SU-DHL-6 (cell line): ENCODE data around the gene OBSCN.

Source experiments
- H2AFZ ChIP-seq: fragments of 200-600 bp; sonication (generic); 2 replicates; pipeline ENCODE4 v1.6.1; 2014; ENCODE audit warnings: low read depth, mild to moderate bottlenecking, moderate library complexity, mixed read lengths, antibody characterized with exemption, low read length; ENCODE audit not compliant: severe bottlenecking
- H3F3A ChIP-seq: fragments of 200-600 bp; shearing (Covaris generic); 2 replicates; pipeline ENCODE4 v1.6.0; 2016; ENCODE audit warnings: antibody characterized with exemption, mild to moderate bottlenecking; ENCODE audit not compliant: insufficient read depth
- H3K27ac ChIP-seq: fragments of 200-600 bp; sonication (generic); 2 replicates; pipeline ENCODE4 v1.5.1; 2016; ENCODE audit warnings: low read depth, mild to moderate bottlenecking, low read length, moderate library complexity, mixed read lengths
- H3K27me3 ChIP-seq: fragments of 200-600 bp; sonication (generic), shearing (Covaris generic); 2 replicates; pipeline ENCODE4 v1.6.0; 2014; ENCODE audit warnings: mild to moderate bottlenecking, low read length
- H3K36me3 ChIP-seq: fragments of 200-600 bp; sonication (generic); 2 replicates; pipeline ENCODE4 v1.6.1; 2014; ENCODE audit warnings: mild to moderate bottlenecking, low read length, mixed read lengths
- H3K4me2 ChIP-seq: fragments of 300-600, 200-600 bp; shearing (Covaris generic), sonication (generic); 2 replicates; pipeline ENCODE4 v1.6.0; 2014; ENCODE audit warnings: low read length, low read depth, mild to moderate bottlenecking; ENCODE audit not compliant: poor library complexity, severe bottlenecking
- H3K4me3 ChIP-seq: fragments of 200-600 bp; sonication (generic); 2 replicates; pipeline ENCODE4 v1.5.1; 2014; ENCODE audit warnings: antibody characterized with exemption, low read length, mild to moderate bottlenecking, mixed read lengths; ENCODE audit not compliant: insufficient read depth, poor library complexity, severe bottlenecking
- H3K79me2 ChIP-seq: fragments of 200-600 bp; sonication (generic); 2 replicates; pipeline ENCODE4 v1.6.1; 2014; ENCODE audit warnings: mild to moderate bottlenecking, low read length, moderate library complexity; ENCODE audit not compliant: insufficient read depth
- H3K9ac ChIP-seq: fragments of 200-600 bp; sonication (generic); 2 replicates; pipeline ENCODE4 v1.7.0; 2014; ENCODE audit warnings: mild to moderate bottlenecking, low read length
- H3K9me2 ChIP-seq: fragments of 200-600 bp; sonication (generic); replicated peaks from 2 replicates; pipeline ENCODE4 v1.6.1; 2014; ENCODE audit warnings: low read length; ENCODE audit not compliant: insufficient read depth
- H3K9me3 ChIP-seq: fragments of 200-600 bp; sonication (generic); 2 replicates; pipeline ENCODE4 v1.6.1; 2014; ENCODE audit warnings: low read length, mixed read lengths; ENCODE audit not compliant: insufficient read depth
- H4K20me1 ChIP-seq: fragments of 200-600 bp; sonication (generic); 2 replicates; pipeline ENCODE4 v1.6.1; 2014; ENCODE audit warnings: low read depth, mild to moderate bottlenecking, antibody characterized with exemption, low read length, moderate library complexity, mixed read lengths
- CTCF ChIP-seq: fragments of 200-600 bp; sonication (generic); IDR thresholded peaks from one replicate; pipeline ENCODE4 v1.5.1; 2017; ENCODE audit warnings: antibody characterized with exemption, mild to moderate bottlenecking, low read length, moderate library complexity; ENCODE audit not compliant: insufficient read depth, poor library complexity, severe bottlenecking
- EZH2phosphoT487 ChIP-seq: fragments of 200-600 bp; sonication (generic), shearing (Covaris generic); conservative IDR thresholded peaks from 2 replicates; pipeline ENCODE4 v1.6.1; 2018; ENCODE audit warnings: mild to moderate bottlenecking, antibody characterized with exemption, low read length, moderate library complexity, mixed read lengths

The OBSCN gene

GRCh38 chr1:228293393-228293792 is 85.5 kb downstream of the OBSCN start:
- no peaks in the 10 kb centered on the region for H3K36me3 ChIP-seq
- H2AFZ ChIP-seq: no peak overlapping the region
- no peak overlapping the region for H3K27ac ChIP-seq
- no peak overlapping the region for H3K9ac ChIP-seq
- no peaks in the 10 kb centered on the region for H3F3A ChIP-seq
- H3K9me3 ChIP-seq: no peaks in the 10 kb centered on the region
- TF ChIP-seq CTCF: no peak
- TF ChIP-seq EZH2phosphoT487: no peak
- H3K9me2 ChIP-seq: no peaks in the 10 kb centered on the region
- no peak overlapping the region for H3K4me2 ChIP-seq
- no peaks in the 10 kb centered on the region for H4K20me1 ChIP-seq
- H3K4me3 ChIP-seq: no peak overlapping the region
- H3K79me2 ChIP-seq: no peaks in the 10 kb centered on the region
- H3K27me3 ChIP-seq: no peaks in the 10 kb centered on the region

- H4K20me1 ChIP-seq: no peaks in the 10 kb centered on the region
- no peaks in the 10 kb centered on the region for H3K27me3 ChIP-seq
- H3K9ac ChIP-seq: no peak overlapping the region
- H3K9me3 ChIP-seq: no peaks in the 10 kb centered on the region
- H3K36me3 ChIP-seq: no peaks in the 10 kb centered on the region
- H3K79me2 ChIP-seq: no peaks in the 10 kb centered on the region
- H3K4me3 ChIP-seq: no peak overlapping the region
- no peak overlapping the region for H3K27ac ChIP-seq
- no peak overlapping the region for H2AFZ ChIP-seq
- no peak overlapping the region for H3K4me2 ChIP-seq
- H3K9me2 ChIP-seq: no peaks in the 10 kb centered on the region
- no peak for TF ChIP-seq CTCF
- TF ChIP-seq EZH2phosphoT487: no peak
- H3F3A ChIP-seq: no peaks in the 10 kb centered on the region
These were observed 86.1 kb downstream of the OBSCN start for GRCh38 chr1:228293816-228294500.

GRCh38 chr1:228294717-228295116 is 86.9 kb downstream of the OBSCN start:
- H3K79me2 ChIP-seq: no peaks in the 10 kb centered on the region
- no peaks in the 10 kb centered on the region for H3K9me2 ChIP-seq
- H3K9ac ChIP-seq: no peak overlapping the region
- no peak for TF ChIP-seq CTCF
- TF ChIP-seq EZH2phosphoT487: no peak
- H3F3A ChIP-seq: no peaks in the 10 kb centered on the region
- no peaks in the 10 kb centered on the region for H4K20me1 ChIP-seq
- no peaks in the 10 kb centered on the region for H3K36me3 ChIP-seq
- H3K4me3 ChIP-seq: no peak overlapping the region
- no peak overlapping the region for H3K4me2 ChIP-seq
- H3K27me3 ChIP-seq: no peaks in the 10 kb centered on the region
- H3K9me3 ChIP-seq: no peaks in the 10 kb centered on the region
- H2AFZ ChIP-seq: no peak overlapping the region
- no peak overlapping the region for H3K27ac ChIP-seq
